Measurements from ENCODE around the gene STOX1.
"Not testable (repeated sequence)": the region's sequence is repeated elsewhere in the genome, so short reads cannot be mapped to it uniquely, and the experiment has no call there.

STOX1 gene

GRCh38 chr10:68831961-68832455 is 4.7 kb downstream of the STOX1 start:
- DNase-seq = no peak

- DNase-seq = no peak
Measured at GRCh38 chr10:68832601-68833000, 5.3 kb downstream of the STOX1 start.

- DNase-seq = no peak
Measured at GRCh38 chr10:68837626-68838322, 10.4 kb downstream of the STOX1 start.

GRCh38 chr10:68840650-68841049 is 13.3 kb downstream of the STOX1 start:
- not testable (repeated sequence) for DNase-seq

- DNase-seq = no peak
Measured at GRCh38 chr10:68848281-68848680, 20.9 kb downstream of the STOX1 start.

GRCh38 chr10:68848806-68849205 is 21.5 kb downstream of the STOX1 start:
- DNase-seq = no peak

GRCh38 chr10:68856352-68856751 is 29.0 kb downstream of the STOX1 start:
- DNase-seq = no peak

GRCh38 chr10:68857005-68857404 is 29.7 kb downstream of the STOX1 start:
- DNase-seq = no peak

GRCh38 chr10:68861253-68861652 is 33.9 kb downstream of the STOX1 start:
- DNase-seq = no peak

GRCh38 chr10:68864611-68865010 is 37.3 kb downstream of the STOX1 start:
- DNase-seq = no peak

GRCh38 chr10:68868173-68868572 is 40.8 kb downstream of the STOX1 start:
- DNase-seq = not testable (repeated sequence)

- DNase-seq = no peak
Measured at GRCh38 chr10:68869623-68870022, 42.3 kb downstream of the STOX1 start.

GRCh38 chr10:68870061-68870460 is 42.7 kb downstream of the STOX1 start:
- no peak for DNase-seq

GRCh38 chr10:68870545-68871104 is 43.3 kb downstream of the STOX1 start:
- peak; percentile 18 for DNase-seq

GRCh38 chr10:68871105-68871711 is 43.9 kb downstream of the STOX1 start:
- no peak for DNase-seq

GRCh38 chr10:68871731-68872342 is 44.5 kb downstream of the STOX1 start:
- DNase-seq = peak; percentile 83

- no peak for DNase-seq
Measured at GRCh38 chr10:68876246-68877138, 49.2 kb downstream of the STOX1 start.

GRCh38 chr10:68877482-68878110 is 50.3 kb downstream of the STOX1 start:
- DNase-seq = no peak

- DNase-seq = no peak
Measured at GRCh38 chr10:68878496-68878895, 51.2 kb downstream of the STOX1 start.

- DNase-seq = no peak
Measured at GRCh38 chr10:68879628-68880027, 52.3 kb downstream of the STOX1 start.

GRCh38 chr10:68880181-68880580 is 52.9 kb downstream of the STOX1 start:
- no peak for DNase-seq

- DNase-seq = no peak
Measured at GRCh38 chr10:68895041-68895440, 67.7 kb downstream of the STOX1 start.
